Neuronal stem cell (in vitro differentiated cells): Measurements from ENCODE around the gene CNNM4.

Experiments used
- DNase-seq: peaks from one replicate; pipeline ENCODE4 v3.0.0-alpha.2; 2013; ENCODE audit warnings: low spot score
- H2AFZ ChIP-seq: one replicate; pipeline ENCODE4 v1.6.1; 2013; ENCODE audit warnings: mild to moderate bottlenecking, low read length, inconsistent platforms
- H2AK5ac ChIP-seq: 2 replicates; pipeline ENCODE4 v1.6.1; 2013; ENCODE audit warnings: low read depth, mild to moderate bottlenecking, inconsistent platforms, low read length, moderate library complexity, mixed read lengths
- H2BK120ac ChIP-seq: 2 replicates; pipeline ENCODE4 v1.6.1; 2013; ENCODE audit warnings: low read depth, mild to moderate bottlenecking, inconsistent platforms, low read length, moderate library complexity, mixed read lengths
- H2BK12ac ChIP-seq: one replicate; pipeline ENCODE4 v1.6.1; 2013; ENCODE audit warnings: low read length, inconsistent platforms
- H2BK15ac ChIP-seq: 2 replicates; pipeline ENCODE4 v1.6.1; 2013; ENCODE audit warnings: mild to moderate bottlenecking, low read length, inconsistent platforms, mixed read lengths
- H2BK5ac ChIP-seq: one replicate; pipeline ENCODE4 v1.6.1; 2013; ENCODE audit warnings: inconsistent platforms, mild to moderate bottlenecking, low read length, moderate library complexity
- H3K14ac ChIP-seq: one replicate; pipeline ENCODE4 v1.6.1; 2013; ENCODE audit warnings: low read length, inconsistent platforms
- H3K18ac ChIP-seq: 2 replicates; pipeline ENCODE4 v1.6.1; 2013; ENCODE audit warnings: low read length, inconsistent platforms
- H3K23ac ChIP-seq: 2 replicates; pipeline ENCODE4 v1.6.1; 2013; ENCODE audit warnings: low read depth, mild to moderate bottlenecking, mixed read lengths, low read length, inconsistent platforms; ENCODE audit not compliant: poor library complexity
- H3K27ac ChIP-seq: replicated peaks from 3 replicates; pipeline ENCODE4 v1.5.1; 2013; ENCODE audit warnings: low read length, inconsistent platforms
- H3K27me3 ChIP-seq, 3 experiments: 2 replicates each; pipeline ENCODE4 v1.6.1; 2013; ENCODE audit warnings: low read length in 3 of 3, mild to moderate bottlenecking in 2 of 3, inconsistent platforms in 1 of 3, low read depth in 1 of 3, mixed read lengths in 1 of 3, moderate library complexity in 1 of 3; ENCODE audit not compliant: control insufficient read depth in 3 of 3, insufficient read depth in 3 of 3
- H3K36me3 ChIP-seq, 2 donors: replicated peaks in 1 of 2; 2 replicates each; pipeline ENCODE4 v1.6.1; 2013; ENCODE audit warnings: low read length in 2 of 2; ENCODE audit not compliant: control insufficient read depth in 2 of 2, insufficient read depth in 2 of 2
- H3K4ac ChIP-seq: 2 replicates; pipeline ENCODE4 v1.6.1; 2013; ENCODE audit warnings: inconsistent platforms, mild to moderate bottlenecking, low read length, moderate library complexity
- H3K4me1 ChIP-seq, 2 donors: 1 replicate in 1 of 2; 2 replicates in 1 of 2; pipeline ENCODE4 v1.6.1; 2013; ENCODE audit warnings: low read length in 2 of 2, low read depth in 1 of 2; ENCODE audit not compliant: control insufficient read depth in 2 of 2, insufficient read depth in 1 of 2
- H3K4me2 ChIP-seq: one replicate; pipeline ENCODE4 v1.6.1; 2013; ENCODE audit warnings: mild to moderate bottlenecking, low read length, inconsistent platforms; ENCODE audit not compliant: insufficient read depth, poor library complexity, severe bottlenecking
- H3K4me3 ChIP-seq, 2 donors: 2 replicates each; pipeline ENCODE4 v1.5.1; 2013; ENCODE audit warnings: low read length in 2 of 2, mild to moderate bottlenecking in 2 of 2, inconsistent platforms in 1 of 2, moderate library complexity in 1 of 2
- H3K79me1 ChIP-seq: one replicate; pipeline ENCODE4 v1.6.1; 2013; ENCODE audit warnings: low read depth, mild to moderate bottlenecking, inconsistent platforms, low read length, moderate library complexity
- H3K9ac ChIP-seq: one replicate; pipeline ENCODE4 v1.6.1; 2013; ENCODE audit warnings: mild to moderate bottlenecking, low read depth, low read length, inconsistent platforms; ENCODE audit not compliant: poor library complexity
- H3K9me3 ChIP-seq, 2 donors: replicated peaks in 1 of 2; 2 replicates each; pipeline versions ENCODE3 to v1.6.1; 2013; ENCODE audit warnings: low read length in 2 of 2, mild to moderate bottlenecking in 2 of 2, inconsistent platforms in 1 of 2, low read depth in 1 of 2, mixed read lengths in 1 of 2, moderate library complexity in 1 of 2; ENCODE audit not compliant: control insufficient read depth in 2 of 2, insufficient read depth in 1 of 2
- H4K8ac ChIP-seq: one replicate; pipeline ENCODE4 v1.6.1; 2013; ENCODE audit warnings: low read depth, mild to moderate bottlenecking, inconsistent platforms, low read length, moderate library complexity
- H4K91ac ChIP-seq: one replicate; pipeline ENCODE4 v1.6.1; 2013; ENCODE audit warnings: low read length, low read depth, mild to moderate bottlenecking, inconsistent platforms; ENCODE audit not compliant: poor library complexity
- WGBS, 2 donors: extraction: QIAGEN DNeasy Blood & Tissue Kit; methylation state at CpG; one replicate each; pipeline ENCODE4 v1.1.7; 2013; ENCODE audit warnings: missing lambda C conversion rate in 2 of 2, mixed read lengths in 1 of 2; ENCODE audit not compliant: insufficient read length in 2 of 2, insufficient replicate concordance in 1 of 2; ENCODE audit errors: extremely low coverage in 2 of 2; 5-methylcytosine and 5-hydroxymethylcytosine counted together

Gene CNNM4

GRCh38 chr2:96763511-96764252 is 3.0 kb downstream of the CNNM4 start:
- H3K36me3 ChIP-seq: peaks cover 0 to 3% of the 10 kb centered on the region in 2 donors
- no peak overlapping the region for H2AK5ac ChIP-seq
- H3K23ac ChIP-seq: no peak overlapping the region
- no peak overlapping the region for H4K91ac ChIP-seq
- peaks cover 26 to 27% of the 10 kb centered on the region in 2 donors for H3K4me1 ChIP-seq
- WGBS, 2 donors: no CpG with 5 or more reads among the region's 7 CpGs
- peak overlapping the region; percentile 25 for H2BK120ac ChIP-seq
- H3K4ac ChIP-seq: no peak overlapping the region
- H3K4me3 ChIP-seq: peak overlapping the region; percentile 28 to 73
- no peaks in the 10 kb centered on the region for H3K27me3 ChIP-seq
- H2BK5ac ChIP-seq: peak overlapping the region; percentile 33
- no peak overlapping the region for H2BK15ac ChIP-seq
- H3K27ac ChIP-seq: peak overlapping the region; percentile 71
- H2AFZ ChIP-seq: peak overlapping the region; percentile 48
- no peak overlapping the region for H2BK12ac ChIP-seq
- peaks cover 9% of the 10 kb centered on the region for H3K79me1 ChIP-seq
- no peak for DNase-seq
- H3K9me3 ChIP-seq: peaks cover 0 to 5% of the 10 kb centered on the region in 2 donors
- H3K14ac ChIP-seq: no peak overlapping the region
- no peak overlapping the region for H4K8ac ChIP-seq
- no peak overlapping the region for H3K9ac ChIP-seq
- peak overlapping the region; percentile 66 for H3K4me2 ChIP-seq
- H3K18ac ChIP-seq: peak overlapping the region; percentile 1

- peaks cover 23 to 27% of the 10 kb centered on the region in 2 donors for H3K4me1 ChIP-seq
- peaks cover 9% of the 10 kb centered on the region for H3K79me1 ChIP-seq
- H3K4me3 ChIP-seq: peak overlapping the region in 1 of 2 donors; percentile 36
- no peak overlapping the region for H3K4me2 ChIP-seq
- no peak overlapping the region for H3K4ac ChIP-seq
- no peak overlapping the region for H3K23ac ChIP-seq
- no peak overlapping the region for H4K91ac ChIP-seq
- H2BK15ac ChIP-seq: no peak overlapping the region
- H2BK5ac ChIP-seq: peak overlapping the region; percentile 33
- H2AFZ ChIP-seq: peak overlapping the region; percentile 48
- H3K18ac ChIP-seq: peak overlapping the region; percentile 38
- no peak overlapping the region for H2AK5ac ChIP-seq
- H3K9me3 ChIP-seq: peaks cover 0 to 5% of the 10 kb centered on the region in 2 donors
- peak overlapping the region; percentile 32 for H3K9ac ChIP-seq
- no peak for DNase-seq
- H3K27ac ChIP-seq: peak overlapping the region; percentile 5
- peaks cover 0 to 3% of the 10 kb centered on the region in 2 donors for H3K36me3 ChIP-seq
- no peak overlapping the region for H4K8ac ChIP-seq
- no peak overlapping the region for H2BK12ac ChIP-seq
- no peak overlapping the region for H3K14ac ChIP-seq
- H2BK120ac ChIP-seq: no peak overlapping the region
- WGBS, 2 donors: no CpG with 5 or more reads among the region's 8 CpGs
- H3K27me3 ChIP-seq: no peaks in the 10 kb centered on the region
Measured at GRCh38 chr2:96764253-96764637, 3.5 kb downstream of the CNNM4 start.

- H3K9ac ChIP-seq: no peak overlapping the region
- H2AFZ ChIP-seq: no peak overlapping the region
- no peak overlapping the region for H3K4me3 ChIP-seq
- H2BK5ac ChIP-seq: no peak overlapping the region
- H3K9me3 ChIP-seq: peaks cover 0 to 2% of the 10 kb centered on the region in 2 donors
- H3K23ac ChIP-seq: peak overlapping the region; percentile 58
- H2AK5ac ChIP-seq: no peak overlapping the region
- H2BK15ac ChIP-seq: no peak overlapping the region
- no peak overlapping the region for H2BK12ac ChIP-seq
- H4K91ac ChIP-seq: no peak overlapping the region
- H3K14ac ChIP-seq: no peak overlapping the region
- no peak overlapping the region for H3K4me2 ChIP-seq
- peaks cover 0 to 3% of the 10 kb centered on the region in 2 donors for H3K36me3 ChIP-seq
- no peak overlapping the region for H4K8ac ChIP-seq
- H3K27me3 ChIP-seq: no peaks in the 10 kb centered on the region
- peaks cover 15 to 17% of the 10 kb centered on the region in 2 donors for H3K4me1 ChIP-seq
- H3K79me1 ChIP-seq: peaks cover 7% of the 10 kb centered on the region
- H3K4ac ChIP-seq: no peak overlapping the region
- WGBS, 2 donors: no CpG with 5 or more reads among the region's 9 CpGs
- H3K27ac ChIP-seq: no peak overlapping the region
- no peak for DNase-seq
- H2BK120ac ChIP-seq: no peak overlapping the region
- H3K18ac ChIP-seq: no peak overlapping the region
Measured at GRCh38 chr2:96767135-96767871, 6.6 kb downstream of the CNNM4 start.

GRCh38 chr2:96768083-96768561 is 7.4 kb downstream of the CNNM4 start:
- no peak overlapping the region for H3K27ac ChIP-seq

More at GRCh38 chr2:96768083-96768561, 7.4 kb downstream of the CNNM4 start:
- no peak overlapping the region for H2AK5ac ChIP-seq
- H3K4me2 ChIP-seq: no peak overlapping the region
- H4K91ac ChIP-seq: no peak overlapping the region
- WGBS, 2 donors: no CpG with 5 or more reads among the region's 8 CpGs
- no peak overlapping the region for H2BK12ac ChIP-seq
- no peak overlapping the region for H3K4me3 ChIP-seq
- peaks cover 7 to 15% of the 10 kb centered on the region in 2 donors for H3K4me1 ChIP-seq
- H3K9ac ChIP-seq: no peak overlapping the region
- H4K8ac ChIP-seq: no peak overlapping the region
- H3K9me3 ChIP-seq: peaks cover 0 to 2% of the 10 kb centered on the region in 2 donors
- H3K27me3 ChIP-seq: no peaks in the 10 kb centered on the region
- H3K23ac ChIP-seq: no peak overlapping the region
- H3K4ac ChIP-seq: no peak overlapping the region
- H2AFZ ChIP-seq: no peak overlapping the region
- peaks cover 7% of the 10 kb centered on the region for H3K79me1 ChIP-seq
- no peak overlapping the region for H2BK120ac ChIP-seq
- no peak overlapping the region for H3K18ac ChIP-seq
- no peak for DNase-seq
- peaks cover 0 to 3% of the 10 kb centered on the region in 2 donors for H3K36me3 ChIP-seq
- H2BK15ac ChIP-seq: no peak overlapping the region
- no peak overlapping the region for H2BK5ac ChIP-seq
- no peak overlapping the region for H3K14ac ChIP-seq
